ENCODE results near the gene TEX13A.

DNA sequence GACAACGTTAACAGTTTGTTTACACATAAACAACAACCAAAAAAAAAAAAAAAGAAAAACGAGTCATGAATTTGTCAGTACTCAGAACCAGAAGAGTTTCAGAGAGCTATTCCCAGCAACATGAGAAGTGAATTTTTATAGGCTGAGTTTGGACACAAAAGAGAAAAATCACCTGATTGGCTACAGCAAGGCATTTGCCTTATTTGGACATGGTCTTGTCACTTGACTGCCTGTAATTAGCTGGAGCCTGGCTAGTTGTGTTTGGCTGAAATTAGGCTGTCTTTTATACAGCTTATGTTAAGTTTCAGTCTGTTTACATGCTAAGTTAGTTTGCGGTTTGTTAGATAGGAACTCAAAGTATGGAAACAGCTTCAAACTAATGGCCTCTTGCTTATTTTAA lies 880 bp upstream of the TEX13A start:
- TF ChIP-seq RFX5 (IDR thresholded peaks at IDR 0.05; ENCODE audit: borderline replicate concordance, low read depth, low read length) (no peak), SP2 (IDR thresholded peaks at IDR 0.05; ENCODE audit: low read length) (no peak), CTCF (IDR thresholded peaks at IDR 0.05; ENCODE audit: control extremely low read depth in 1 of 3, insufficient read depth in 1 of 3, low read depth in 1 of 3, low read length in 3 of 3) (no peak), POLR2A (IDR thresholded peaks at IDR 0.05; ENCODE audit: control extremely low read depth in 1 of 2, low read depth in 2 of 2, low read length in 2 of 2) (no peak), USF2 (IDR thresholded peaks at IDR 0.05; ENCODE audit: low read length) (no peak), POLR2AphosphoS5 (IDR thresholded peaks at IDR 0.05; ENCODE audit: low read depth, low read length) (no peak)
- TF ChIP-seq, protein P1, sequence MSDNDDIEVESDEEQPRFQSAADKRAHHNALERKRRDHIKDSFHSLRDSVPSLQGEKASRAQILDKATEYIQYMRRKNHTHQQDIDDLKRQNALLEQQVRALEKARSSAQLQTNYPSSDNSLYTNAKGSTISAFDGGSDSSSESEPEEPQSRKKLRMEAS (IDR thresholded peaks at IDR 0.05) = no peak

All from H1 (cell line).